GM12878 (cell line): Measurements from ENCODE around the gene CENPO. TPM values are rescaled to one million over a fixed set of nuclear protein-coding genes. Genes with fewer than 3 reads are reported as not detected.

ENCODE experiments used
- ATAC-seq: fragments of 200-7000 bp; cut with Tn5 transposase; 3 replicates; pipeline ENCODE4 v1.9.1; 2020; ENCODE audit warnings: mild to moderate bottlenecking, moderate library complexity
- BruUV-seq: library from RNA; stranded (reverse); fragments of 400-500 nt; replicated peaks from 2 replicates; lab custom pipeline; 2021; lab: Mats Ljungman, UMichigan
- CTCF ChIA-PET: fragments of 300-600 bp; sonication (Branson Sonifier 250); formaldehyde crosslinking; extraction: SDS; loops from one replicate; lab custom pipeline; 2021; ENCODE audit warnings: inconsistent platforms; lab: Yijun Ruan, JAX
- POLR2A ChIA-PET: fragments of 350-600 bp; formaldehyde crosslinking; extraction: SDS; loops from one replicate; lab custom pipeline; 2021; ENCODE audit warnings: inconsistent platforms; lab: Charles Lee
- RAD21 ChIA-PET: fragments of 300-600 bp; sonication (Branson Sonifier 250); formaldehyde crosslinking; loops from one replicate; lab custom pipeline; 2023; ENCODE audit warnings: antibody characterized with exemption; ENCODE audit not compliant: unreplicated experiment; lab: Charles Lee
- SMC1A ChIA-PET: fragments of 300-600 bp; sonication (Branson Sonifier 250); formaldehyde crosslinking; loops from one replicate; lab custom pipeline; 2023; ENCODE audit not compliant: unreplicated experiment, uncharacterized antibody; lab: Charles Lee
- DNase-seq: peaks from one replicate; pipeline ENCODE4 v3.0.0-alpha.2; 2011; ENCODE audit warnings: low read depth, low spot score
- FAIRE-seq: peaks from 3 replicates; lab custom pipeline; 2011; peaks lifted over from hg19 to GRCh38; lab: Jason Lieb, UNC
- H2AFZ ChIP-seq: 2 replicates; pipeline ENCODE4 v1.6.0; 2011; ENCODE audit warnings: low read depth, low read length, control low read depth; ENCODE audit not compliant: control insufficient read depth
- H3K27ac ChIP-seq: 2 replicates; pipeline ENCODE4 v1.5.1; 2011; ENCODE audit warnings: control low read depth; ENCODE audit not compliant: control insufficient read depth, insufficient read depth
- H3K27me3 ChIP-seq, 2 experiments: replicated peaks in 1 of 2; 2 replicates each; pipeline versions ENCODE4 v1.6.0 to v1.6.1; 2011; ENCODE audit warnings: low read length in 1 of 2; ENCODE audit not compliant: control insufficient read depth in 2 of 2, insufficient read depth in 2 of 2
- H3K36me3 ChIP-seq, 2 experiments: 2 replicates each; pipeline ENCODE4 v1.5.1; 2011; ENCODE audit warnings: low read length in 1 of 2; ENCODE audit not compliant: control insufficient read depth in 2 of 2, insufficient read depth in 2 of 2
- H3K4me1 ChIP-seq: 2 replicates; pipeline ENCODE4 v1.6.1; 2011; ENCODE audit warnings: mild to moderate bottlenecking, low read length, moderate library complexity, mixed read lengths; ENCODE audit not compliant: control insufficient read depth, insufficient read depth
- H3K4me2 ChIP-seq: 2 replicates; pipeline ENCODE4 v1.6.0; 2011; ENCODE audit warnings: control low read depth; ENCODE audit not compliant: control insufficient read depth, insufficient read depth
- H3K4me3 ChIP-seq: fragments of 200-600 bp; sonication (generic); 2 replicates; pipeline ENCODE4 v1.5.1; 2016
- H3K79me2 ChIP-seq: 2 replicates; pipeline ENCODE4 v1.6.0; 2011; ENCODE audit warnings: low read length; ENCODE audit not compliant: control insufficient read depth, insufficient read depth
- H3K9ac ChIP-seq: 2 replicates; pipeline ENCODE4 v1.8.0; 2011; ENCODE audit warnings: low read length, control low read depth, mixed read lengths; ENCODE audit not compliant: control insufficient read depth, insufficient read depth
- H3K9me3 ChIP-seq: replicated peaks from 3 replicates; pipeline ENCODE4 v1.5.1; 2011; ENCODE audit warnings: mild to moderate bottlenecking, low read length; ENCODE audit not compliant: control insufficient read depth, insufficient read depth
- H4K20me1 ChIP-seq: 2 replicates; pipeline ENCODE4 v1.6.0; 2011; ENCODE audit not compliant: control insufficient read depth, insufficient read depth
- CBFB ChIP-seq: IDR thresholded peaks from 2 replicates; pipeline ENCODE4 v1.6.1; 2016; ENCODE audit warnings: antibody characterized with exemption, low read depth
- MYB ChIP-seq: fragments of 150-350 bp; IDR thresholded peaks from 2 replicates; pipeline ENCODE4 v1.6.1; 2014; ENCODE audit warnings: mild to moderate bottlenecking, low read depth, low read length, borderline replicate concordance
- NR2C2 ChIP-seq: IDR thresholded peaks from 2 replicates; pipeline ENCODE4 v1.6.1; 2011; ENCODE audit warnings: borderline replicate concordance, low read depth; ENCODE audit not compliant: control insufficient read depth, insufficient read length
- WGBS: methylation state at CpG from one replicate; pipeline ENCODE4 v1.1.6; 2016; ENCODE audit warnings: low lambda C conversion rate; ENCODE audit not compliant: insufficient replicate concordance, insufficient coverage; ENCODE audit errors: missing lambda C conversion rate; 5-methylcytosine and 5-hydroxymethylcytosine counted together
- in situ Hi-C: fragments of 300-500 bp; cut with MboI; formaldehyde crosslinking; loops from 9 replicates; pipeline ENCODE4 v1.14.3; 2018; ENCODE audit warnings: mixed read lengths
- intact Hi-C: fragments of 100-400 bp; cut with micrococcal nuclease; formaldehyde crosslinking; loops from one replicate; pipeline ENCODE4 v1.14.2; 2022; ENCODE audit not compliant: unreplicated experiment
- polyA plus RNA-seq, 11 experiments: library from polyadenylated mRNA; depleted of rRNA in 4 of 11; unstranded in 6 of 11; stranded (reverse) in 5 of 11; fragments of >200 nt; fragmentation: Nextera tagmentation in 4 of 11; fragmentation: Illumina TruSeq in 1 of 11; extraction: Ambion mirVana in 4 of 11; extraction: Trizol in 1 of 11; gene quantifications; 1 replicate in 1 of 11; 2 replicates in 10 of 11; pipeline versions ENCODE4 v1.2.1 to v1.2.3, GENCODE V29; 2011 to 2016; ENCODE audit warnings: inconsistent platforms in 2 of 11, missing spikeins in 2 of 11, low read depth in 1 of 11
- total RNA-seq, 4 experiments: library from RNA; depleted of rRNA in 3 of 4; stranded (reverse); fragments of >200 nt in 3 of 4; fragmentation: Illumina TruSeq in 1 of 4; extraction: Trizol in 1 of 4; gene quantifications; 2 replicates each; pipeline versions ENCODE4 v1.2.1 to v1.2.3, GENCODE V29; 2013 to 2021
- TF ChIP-seq, protein P1 (sequence below): IDR thresholded peaks from 2 replicates; pipeline ENCODE4 v1.6.1; 2012; ENCODE audit warnings: low read length, inconsistent platforms

Gene CENPO
- total and polyA plus RNA-seq, 10 of the 15 experiments (the other 5 are each of a cell fraction or from before 2014, with no cell fraction given), result 18.7 to 37.0 (median 31.4) TPM

DNA sequence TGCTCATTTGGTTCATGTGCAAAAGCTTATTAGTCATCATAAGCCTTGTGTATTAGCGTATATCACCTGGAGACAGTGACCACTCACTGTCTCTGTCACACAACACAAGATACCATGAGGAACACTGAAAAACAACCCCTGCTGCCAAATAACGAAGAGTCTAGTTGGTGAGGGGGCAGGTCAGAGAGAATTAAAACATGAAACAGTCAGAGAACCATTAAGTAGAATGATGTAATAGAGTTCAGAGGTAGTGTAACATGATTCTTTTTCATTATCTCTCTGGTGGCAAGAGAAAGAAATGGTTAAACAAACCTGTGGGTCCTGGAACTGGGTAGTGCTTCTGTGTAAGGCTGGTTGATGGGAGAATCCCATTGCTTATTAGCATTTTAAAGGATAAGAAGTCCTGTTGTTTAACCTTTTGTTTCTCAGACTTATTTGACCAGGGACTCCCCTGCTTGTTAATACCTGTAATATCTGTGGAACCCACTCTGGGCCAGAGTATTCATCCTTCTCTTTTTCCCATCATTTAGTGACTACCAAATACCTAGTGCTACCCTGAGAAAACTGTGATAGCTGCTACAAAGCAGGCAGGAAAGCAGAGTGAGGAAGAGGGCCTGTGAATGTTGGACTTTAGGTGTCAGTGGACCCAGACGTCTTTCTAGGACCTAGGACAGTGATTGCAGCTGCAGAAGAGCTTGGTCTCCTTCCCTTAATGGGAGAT lies 38.1 kb upstream of the CENPO start:
- in situ Hi-C loops (no loop called here), intact Hi-C loops (no loop called here)
- Histone ChIP-seq H3K4me2 (no peak overlapping the region), H3K79me2 (no peaks in the 10 kb centered on the region), H2AFZ (no peak overlapping the region), H3K4me3 (no peak overlapping the region), H3K4me1 (no peaks in the 10 kb centered on the region), H3K9me3 (no peaks in the 10 kb centered on the region), H3K36me3 (peaks cover 2 to 3% of the 10 kb centered on the region in 2 experiments; a peak in 3 of 4 replicates), H4K20me1 (no peaks in the 10 kb centered on the region), H3K27ac (no peak overlapping the region), H3K9ac (no peak overlapping the region), H3K27me3 (no peaks in the 10 kb centered on the region)
- SMC1A ChIA-PET, result interaction anchor here (0.7 to 0.9 kb wide), 2 partner anchors 37 to 259 kb away, joined by 3 read pairs; no protein-coding TSS in a partner anchor
- FAIRE-seq (no peak), DNase-seq (no peak), ATAC-seq (peak; percentile 75)
- TF ChIP-seq MYB, result no peak
- TF ChIP-seq, protein P1, sequence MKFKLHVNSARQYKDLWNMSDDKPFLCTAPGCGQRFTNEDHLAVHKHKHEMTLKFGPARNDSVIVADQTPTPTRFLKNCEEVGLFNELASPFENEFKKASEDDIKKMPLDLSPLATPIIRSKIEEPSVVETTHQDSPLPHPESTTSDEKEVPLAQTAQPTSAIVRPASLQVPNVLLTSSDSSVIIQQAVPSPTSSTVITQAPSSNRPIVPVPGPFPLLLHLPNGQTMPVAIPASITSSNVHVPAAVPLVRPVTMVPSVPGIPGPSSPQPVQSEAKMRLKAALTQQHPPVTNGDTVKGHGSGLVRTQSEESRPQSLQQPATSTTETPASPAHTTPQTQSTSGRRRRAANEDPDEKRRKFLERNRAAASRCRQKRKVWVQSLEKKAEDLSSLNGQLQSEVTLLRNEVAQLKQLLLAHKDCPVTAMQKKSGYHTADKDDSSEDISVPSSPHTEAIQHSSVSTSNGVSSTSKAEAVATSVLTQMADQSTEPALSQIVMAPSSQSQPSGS, result peak; percentile 43
- CTCF ChIA-PET, result no interaction called here
- RAD21 ChIA-PET, result no interaction called here
- 28% methylated on average over 3 of the region's 3 CpGs for WGBS
- no TSS peak for BruUV-seq
- POLR2A ChIA-PET, result interaction anchor here (0.5 to 1.1 kb wide), 2 partner anchors 8 to 26 kb away, joined by 3 to 4 read pairs; no protein-coding TSS in a partner anchor

DNA sequence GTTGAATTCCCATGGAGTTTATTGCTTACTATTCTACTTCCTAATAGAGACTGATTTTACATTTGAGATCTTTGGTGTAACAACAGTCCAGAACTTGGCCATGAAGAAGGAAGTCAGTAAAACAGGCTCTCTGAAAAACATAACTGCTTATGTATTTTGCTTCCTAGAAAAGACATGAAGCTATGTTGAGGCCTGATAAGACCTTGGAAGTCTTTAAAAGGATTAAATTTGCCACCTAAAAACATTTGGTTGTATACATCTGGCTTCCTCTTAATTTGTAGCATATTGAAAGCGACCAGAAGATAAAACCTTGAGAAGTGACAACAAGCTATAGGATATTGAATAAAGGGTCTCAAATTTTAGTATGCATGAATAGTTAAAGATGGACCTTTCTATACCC lies 36.4 kb upstream of the CENPO start:
- Histone ChIP-seq H3K9me3 (no peaks in the 10 kb centered on the region), H3K4me2 (no peak overlapping the region), H3K4me1 (no peaks in the 10 kb centered on the region), H3K27me3 (no peaks in the 10 kb centered on the region), H3K4me3 (no peak overlapping the region), H3K27ac (no peak overlapping the region), H3K9ac (no peak overlapping the region), H3K36me3 (peaks cover 2 to 3% of the 10 kb centered on the region in 2 experiments; a peak in 3 of 4 replicates), H3K79me2 (no peaks in the 10 kb centered on the region), H4K20me1 (no peaks in the 10 kb centered on the region), H2AFZ (no peak overlapping the region)
- DNase-seq, result no peak
- 94% methylated on average over 1 of the region's 1 CpG for WGBS
- in situ Hi-C loops (no loop called here), intact Hi-C loops (no loop called here)
- no peak for FAIRE-seq
- ChIA-PET CTCF (no interaction called here), POLR2A (no interaction called here), RAD21 (no interaction called here), SMC1A (interaction anchor here (1.5 kb wide), 1 partner anchor 10 kb away, joined by 4 read pairs; no protein-coding TSS in a partner anchor)
- no peak for ATAC-seq
- BruUV-seq, result no TSS peak
- no peak for TF ChIP-seq CBFB
- TF ChIP-seq NR2C2, result no peak
